A673 (cell line): ENCODE results near the gene KCNA3. TPM values are rescaled to one million over a fixed set of nuclear protein-coding genes. Genes with fewer than 3 reads are reported as not detected.

Experiments used
- BruUV-seq: library from RNA; stranded (reverse); fragments of 400-500 nt; replicated peaks from 2 replicates; lab custom pipeline; 2021; lab: Mats Ljungman, UMichigan
- CTCF ChIA-PET: fragments of 300-600 bp; sonication (Branson Sonifier 250); formaldehyde crosslinking; loops from one replicate; lab custom pipeline; 2022; ENCODE audit warnings: antibody characterized with exemption; lab: Charles Lee
- POLR2A ChIA-PET: fragments of 300-600 bp; sonication (Branson Sonifier 250); formaldehyde crosslinking; loops from one replicate; lab custom pipeline; 2022; ENCODE audit warnings: antibody characterized with exemption; ENCODE audit not compliant: low non-redundant PET; lab: Charles Lee
- DNase-seq: peaks from one replicate; pipeline ENCODE4 v3.0.0-alpha.2; 2015; ENCODE audit warnings: low spot score
- H3K27ac ChIP-seq: fragments of 200-600 bp; sonication (generic); 2 replicates; pipeline ENCODE4 v1.5.1; 2016; ENCODE audit warnings: mixed run types, low read depth, mild to moderate bottlenecking, mixed read lengths, antibody characterized with exemption, low read length; ENCODE audit not compliant: poor library complexity, severe bottlenecking
- H3K27me3 ChIP-seq: fragments of 200-600 bp; sonication (generic); replicated peaks from 2 replicates; pipeline ENCODE4 v1.6.1; 2017; ENCODE audit warnings: mixed run types, low read depth, mild to moderate bottlenecking, mixed read lengths, antibody characterized with exemption, low read length; ENCODE audit not compliant: insufficient read depth, poor library complexity
- H3K36me3 ChIP-seq: fragments of 200-600 bp; sonication (generic); 2 replicates; pipeline ENCODE4 v1.6.1; 2016; ENCODE audit warnings: mixed run types, mild to moderate bottlenecking, mixed read lengths, antibody characterized with exemption, low read length; ENCODE audit not compliant: insufficient read depth, poor library complexity, severe bottlenecking
- H3K4me1 ChIP-seq: fragments of 200-600 bp; sonication (generic); 2 replicates; pipeline ENCODE4 v1.6.1; 2017; ENCODE audit warnings: mixed run types, mild to moderate bottlenecking, mixed read lengths, antibody characterized with exemption, low read length; ENCODE audit not compliant: insufficient read depth, poor library complexity, severe bottlenecking
- H3K4me3 ChIP-seq: fragments of 200-600 bp; sonication (generic); 2 replicates; pipeline ENCODE4 v1.5.1; 2016; ENCODE audit warnings: low read depth, mixed run types, mild to moderate bottlenecking, mixed read lengths, low read length; ENCODE audit not compliant: poor library complexity, severe bottlenecking
- H3K9me3 ChIP-seq: fragments of 200-600 bp; sonication (generic); 2 replicates; pipeline ENCODE4 v1.6.1; 2016; ENCODE audit warnings: mixed run types, low read depth, mild to moderate bottlenecking, mixed read lengths, antibody characterized with exemption, low read length; ENCODE audit not compliant: poor library complexity, severe bottlenecking
- CTCF ChIP-seq: fragments of 300-800, 200-600 bp; sonication (generic); conservative IDR thresholded peaks from 2 replicates; pipeline ENCODE4 v1.5.1; 2017; ENCODE audit warnings: low read depth, mild to moderate bottlenecking, antibody characterized with exemption, low read length, moderate library complexity, mixed read lengths
- EZH2 ChIP-seq: fragments of 200-600 bp; sonication (generic); IDR thresholded peaks from 2 replicates; pipeline ENCODE4 v1.6.1; 2017; ENCODE audit warnings: borderline replicate concordance, low read depth, mild to moderate bottlenecking, mixed read lengths, antibody characterized with exemption, low read length; ENCODE audit not compliant: poor library complexity, severe bottlenecking
- intact Hi-C: fragments of 100-400 bp; cut with micrococcal nuclease; formaldehyde crosslinking; loops from one replicate; pipeline ENCODE4 v1.10.0; 2022; ENCODE audit not compliant: unreplicated experiment
- total RNA-seq: library from RNA; stranded (reverse); gene quantifications from 2 replicates; pipeline ENCODE4 v1.2.3, GENCODE V29; 2021

Gene KCNA3
- total RNA-seq, 1 experiment from 2014 or later, result 0.43 TPM

GRCh38 chr1:110700767-110701166 is 26.0 kb upstream of the KCNA3 start:
- Histone ChIP-seq H3K27me3 (peaks cover 15% of the 10 kb centered on the region), H3K27ac (no peak overlapping the region), H3K36me3 (no peaks in the 10 kb centered on the region), H3K9me3 (peaks cover 6% of the 10 kb centered on the region), H3K4me1 (no peaks in the 10 kb centered on the region), H3K4me3 (no peak overlapping the region)
- POLR2A ChIA-PET, result no interaction called here
- intact Hi-C loops, result no loop called here
- BruUV-seq, result no TSS peak
- CTCF ChIA-PET, result no interaction called here
- TF ChIP-seq EZH2 (no peak), CTCF (no peak)
- DNase-seq, result no peak

- Histone ChIP-seq H3K27ac (no peak overlapping the region), H3K4me3 (no peak overlapping the region), H3K4me1 (no peaks in the 10 kb centered on the region), H3K36me3 (no peaks in the 10 kb centered on the region), H3K27me3 (peaks cover 37% of the 10 kb centered on the region), H3K9me3 (peaks cover 6% of the 10 kb centered on the region)
- no TSS peak for BruUV-seq
- TF ChIP-seq EZH2 (no peak), CTCF (no peak)
- CTCF ChIA-PET, result no interaction called here
- DNase-seq, result no peak
- intact Hi-C loops, result no loop called here
- POLR2A ChIA-PET, result no interaction called here
These were observed 22.9 kb upstream of the KCNA3 start for GRCh38 chr1:110697606-110698005.

GRCh38 chr1:110696818-110697217 is 22.1 kb upstream of the KCNA3 start:
- POLR2A ChIA-PET, result no interaction called here
- no peak for DNase-seq
- TF ChIP-seq EZH2 (no peak), CTCF (no peak)
- Histone ChIP-seq H3K4me3 (no peak overlapping the region), H3K27ac (no peak overlapping the region), H3K36me3 (no peaks in the 10 kb centered on the region), H3K4me1 (no peaks in the 10 kb centered on the region), H3K9me3 (peaks cover 6% of the 10 kb centered on the region), H3K27me3 (peaks cover 45% of the 10 kb centered on the region)
- CTCF ChIA-PET, result no interaction called here
- intact Hi-C loops, result no loop called here
- BruUV-seq, result no TSS peak
